BE2C (cell line): Measurements from ENCODE around the gene NECAB3.

Experiments used
- DNase-seq: peaks from one replicate; pipeline ENCODE4 v3.0.0-alpha.2; 2020
- H3K27me3 ChIP-seq: fragments of 250-450 bp; sonication (Bioruptor Pico); 2 replicates; pipeline ENCODE4 v1.5.1; 2020; ENCODE audit warnings: mild to moderate bottlenecking
- H3K36me3 ChIP-seq: fragments of 250-450 bp; sonication (Bioruptor Pico); 2 replicates; pipeline ENCODE4 v1.5.1; 2020; ENCODE audit warnings: mild to moderate bottlenecking
- H3K4me1 ChIP-seq: fragments of 250-450 bp; sonication (Bioruptor Pico); 2 replicates; pipeline ENCODE4 v1.5.1; 2020
- H3K4me3 ChIP-seq: 2 replicates; pipeline ENCODE4 v1.5.1; 2011; ENCODE audit warnings: low read depth, low read length
- H3K9me3 ChIP-seq: fragments of 250-450 bp; sonication (Bioruptor Pico); 2 replicates; pipeline ENCODE4 v1.5.1; 2020
- CTCF ChIP-seq: IDR thresholded peaks from 2 replicates; pipeline ENCODE4 v1.5.1; 2012; ENCODE audit warnings: mild to moderate bottlenecking, low read depth, low read length

NECAB3 gene

GRCh38 chr20:33675136-33675959 lies 1.1 kb upstream of the NECAB3 start:
- Histone ChIP-seq H3K9me3 (no peaks in the 10 kb centered on the region), H3K4me1 (peaks cover 27% of the 10 kb centered on the region), H3K36me3 (peaks cover 58% of the 10 kb centered on the region), H3K27me3 (no peaks in the 10 kb centered on the region), H3K4me3 (no peak overlapping the region)
- no peak for TF ChIP-seq CTCF
- no peak for DNase-seq

- peaks cover 44% of the 10 kb centered on the region for H3K36me3 ChIP-seq
- no peak for TF ChIP-seq CTCF
- H3K9me3 ChIP-seq, result no peaks in the 10 kb centered on the region
- H3K4me1 ChIP-seq, result peaks cover 22% of the 10 kb centered on the region
- DNase-seq, result no peak
- H3K4me3 ChIP-seq, result peak overlapping the region; percentile 88
- no peaks in the 10 kb centered on the region for H3K27me3 ChIP-seq
Measured at GRCh38 chr20:33673410-33674293, 576 bp downstream of the NECAB3 start.

GRCh38 chr20:33673114-33673409 lies 1.2 kb downstream of the NECAB3 start:
- Histone ChIP-seq H3K4me1 (peaks cover 16% of the 10 kb centered on the region), H3K36me3 (peaks cover 44% of the 10 kb centered on the region)

GRCh38 chr20:33672426-33673113 lies 1.7 kb downstream of the NECAB3 start:
- peaks cover 40% of the 10 kb centered on the region for H3K36me3 ChIP-seq
- H3K9me3 ChIP-seq, result no peaks in the 10 kb centered on the region
- DNase-seq, result no peak
- peak overlapping the region; percentile 88 for H3K4me3 ChIP-seq
- TF ChIP-seq CTCF, result no peak
- no peaks in the 10 kb centered on the region for H3K27me3 ChIP-seq
- H3K4me1 ChIP-seq, result peaks cover 11% of the 10 kb centered on the region

More at GRCh38 chr20:33673114-33673409, 1.2 kb downstream of the NECAB3 start:
- Histone ChIP-seq H3K9me3 (no peaks in the 10 kb centered on the region), H3K27me3 (no peaks in the 10 kb centered on the region), H3K4me3 (peak overlapping the region; percentile 88)
- TF ChIP-seq CTCF, result no peak
- DNase-seq, result no peak

- peaks cover 8% of the 10 kb centered on the region for H3K4me1 ChIP-seq
- no peaks in the 10 kb centered on the region for H3K9me3 ChIP-seq
- no peak overlapping the region for H3K4me3 ChIP-seq
- H3K27me3 ChIP-seq, result no peaks in the 10 kb centered on the region
- no peak for DNase-seq
- H3K36me3 ChIP-seq, result peaks cover 33% of the 10 kb centered on the region
- no peak for TF ChIP-seq CTCF
Measured at GRCh38 chr20:33671573-33672288, 2.5 kb downstream of the NECAB3 start.
